PC-9 (cell line): ENCODE data around the gene GLI1.

Experiments used
- EZH2 ChIP-seq: fragments of 200-600 bp; sonication (generic); IDR thresholded peaks from 2 replicates; pipeline ENCODE4 v1.8.0; 2017; ENCODE audit warnings: antibody characterized with exemption, low read depth
- TF ChIP-seq, protein P1 (sequence below): fragments of 200-600 bp; sonication (generic); conservative IDR thresholded peaks from 2 replicates; pipeline ENCODE4 v1.6.1; 2017; ENCODE audit warnings: mixed run types, antibody characterized with exemption, mild to moderate bottlenecking, moderate library complexity

DNA sequence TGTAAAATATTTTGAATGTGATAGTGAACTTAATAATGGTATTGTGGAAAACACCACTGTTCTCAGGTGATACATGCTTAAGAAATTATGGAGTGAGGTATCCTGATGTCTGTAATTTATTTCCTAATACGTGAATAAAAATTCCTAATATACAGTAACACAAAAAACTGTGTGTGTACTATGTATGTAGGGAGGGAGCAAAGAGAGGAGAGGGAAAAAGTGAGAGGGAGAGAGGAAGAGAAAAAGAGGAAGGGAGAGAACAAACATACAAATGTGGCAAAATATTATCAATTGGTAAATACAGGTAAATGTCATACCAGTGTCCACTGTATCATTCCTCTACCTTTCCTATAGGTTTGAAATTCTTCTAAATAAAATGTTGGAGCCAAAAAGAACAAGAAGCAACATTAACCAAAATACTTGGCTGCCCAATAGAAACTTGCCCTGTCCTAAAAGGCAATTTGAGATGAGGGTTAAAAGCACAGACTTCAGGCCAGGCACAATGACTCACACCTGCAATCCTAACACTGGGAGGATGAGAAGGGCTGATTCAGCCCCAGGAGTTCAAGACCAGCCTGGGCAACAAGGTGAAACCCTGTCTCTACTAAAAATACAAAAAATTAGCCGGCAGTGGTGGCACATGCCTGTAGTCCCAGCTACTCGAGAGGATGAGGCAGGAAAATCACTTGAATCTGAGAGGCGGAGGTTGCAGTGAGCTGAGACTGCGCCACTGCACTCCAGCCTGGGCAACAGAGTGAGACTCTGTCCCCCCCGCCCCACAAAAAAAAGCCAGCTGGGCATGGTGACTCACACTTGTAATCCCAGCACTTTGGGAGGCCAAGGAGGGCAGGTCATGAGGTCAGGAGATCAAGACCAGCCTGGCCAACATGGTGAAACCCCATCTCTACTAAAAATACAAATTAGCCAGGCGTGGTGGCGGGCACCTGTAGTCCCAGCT, 43.3 kb upstream of the GLI1 start:
- TF ChIP-seq, protein P1, sequence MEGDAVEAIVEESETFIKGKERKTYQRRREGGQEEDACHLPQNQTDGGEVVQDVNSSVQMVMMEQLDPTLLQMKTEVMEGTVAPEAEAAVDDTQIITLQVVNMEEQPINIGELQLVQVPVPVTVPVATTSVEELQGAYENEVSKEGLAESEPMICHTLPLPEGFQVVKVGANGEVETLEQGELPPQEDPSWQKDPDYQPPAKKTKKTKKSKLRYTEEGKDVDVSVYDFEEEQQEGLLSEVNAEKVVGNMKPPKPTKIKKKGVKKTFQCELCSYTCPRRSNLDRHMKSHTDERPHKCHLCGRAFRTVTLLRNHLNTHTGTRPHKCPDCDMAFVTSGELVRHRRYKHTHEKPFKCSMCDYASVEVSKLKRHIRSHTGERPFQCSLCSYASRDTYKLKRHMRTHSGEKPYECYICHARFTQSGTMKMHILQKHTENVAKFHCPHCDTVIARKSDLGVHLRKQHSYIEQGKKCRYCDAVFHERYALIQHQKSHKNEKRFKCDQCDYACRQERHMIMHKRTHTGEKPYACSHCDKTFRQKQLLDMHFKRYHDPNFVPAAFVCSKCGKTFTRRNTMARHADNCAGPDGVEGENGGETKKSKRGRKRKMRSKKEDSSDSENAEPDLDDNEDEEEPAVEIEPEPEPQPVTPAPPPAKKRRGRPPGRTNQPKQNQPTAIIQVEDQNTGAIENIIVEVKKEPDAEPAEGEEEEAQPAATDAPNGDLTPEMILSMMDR = no peak
- TF ChIP-seq EZH2 = no peak
